ENCODE data around the gene ZDHHC14.

DNA sequence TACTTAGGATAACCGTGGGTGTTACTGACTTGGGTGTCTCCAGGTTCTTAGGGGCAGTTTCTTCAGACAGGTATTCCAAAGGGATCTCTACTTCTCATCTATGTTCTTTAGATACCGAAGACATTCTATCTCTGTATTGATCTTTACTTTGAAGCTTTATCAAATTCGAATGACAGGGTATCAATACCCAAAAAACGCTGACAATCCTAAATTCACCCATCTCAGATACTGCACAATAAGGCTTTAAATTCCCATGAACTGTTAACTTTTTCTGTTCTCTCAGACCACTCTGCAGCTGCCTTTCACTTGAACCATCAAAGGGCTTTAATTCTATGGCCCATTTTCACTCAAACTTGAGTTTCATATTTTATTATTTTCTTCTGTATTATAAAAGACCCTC lies 72.1 kb downstream of the ZDHHC14 start:
- TF ChIP-seq, protein P1, sequence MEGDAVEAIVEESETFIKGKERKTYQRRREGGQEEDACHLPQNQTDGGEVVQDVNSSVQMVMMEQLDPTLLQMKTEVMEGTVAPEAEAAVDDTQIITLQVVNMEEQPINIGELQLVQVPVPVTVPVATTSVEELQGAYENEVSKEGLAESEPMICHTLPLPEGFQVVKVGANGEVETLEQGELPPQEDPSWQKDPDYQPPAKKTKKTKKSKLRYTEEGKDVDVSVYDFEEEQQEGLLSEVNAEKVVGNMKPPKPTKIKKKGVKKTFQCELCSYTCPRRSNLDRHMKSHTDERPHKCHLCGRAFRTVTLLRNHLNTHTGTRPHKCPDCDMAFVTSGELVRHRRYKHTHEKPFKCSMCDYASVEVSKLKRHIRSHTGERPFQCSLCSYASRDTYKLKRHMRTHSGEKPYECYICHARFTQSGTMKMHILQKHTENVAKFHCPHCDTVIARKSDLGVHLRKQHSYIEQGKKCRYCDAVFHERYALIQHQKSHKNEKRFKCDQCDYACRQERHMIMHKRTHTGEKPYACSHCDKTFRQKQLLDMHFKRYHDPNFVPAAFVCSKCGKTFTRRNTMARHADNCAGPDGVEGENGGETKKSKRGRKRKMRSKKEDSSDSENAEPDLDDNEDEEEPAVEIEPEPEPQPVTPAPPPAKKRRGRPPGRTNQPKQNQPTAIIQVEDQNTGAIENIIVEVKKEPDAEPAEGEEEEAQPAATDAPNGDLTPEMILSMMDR (IDR thresholded peaks at IDR 0.05), result no peak
- TF ChIP-seq, protein P2, sequence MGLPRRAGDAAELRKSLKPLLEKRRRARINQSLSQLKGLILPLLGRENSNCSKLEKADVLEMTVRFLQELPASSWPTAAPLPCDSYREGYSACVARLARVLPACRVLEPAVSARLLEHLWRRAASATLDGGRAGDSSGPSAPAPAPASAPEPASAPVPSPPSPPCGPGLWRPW (IDR thresholded peaks at IDR 0.05), result no peak
- TF ChIP-seq, protein P3, sequence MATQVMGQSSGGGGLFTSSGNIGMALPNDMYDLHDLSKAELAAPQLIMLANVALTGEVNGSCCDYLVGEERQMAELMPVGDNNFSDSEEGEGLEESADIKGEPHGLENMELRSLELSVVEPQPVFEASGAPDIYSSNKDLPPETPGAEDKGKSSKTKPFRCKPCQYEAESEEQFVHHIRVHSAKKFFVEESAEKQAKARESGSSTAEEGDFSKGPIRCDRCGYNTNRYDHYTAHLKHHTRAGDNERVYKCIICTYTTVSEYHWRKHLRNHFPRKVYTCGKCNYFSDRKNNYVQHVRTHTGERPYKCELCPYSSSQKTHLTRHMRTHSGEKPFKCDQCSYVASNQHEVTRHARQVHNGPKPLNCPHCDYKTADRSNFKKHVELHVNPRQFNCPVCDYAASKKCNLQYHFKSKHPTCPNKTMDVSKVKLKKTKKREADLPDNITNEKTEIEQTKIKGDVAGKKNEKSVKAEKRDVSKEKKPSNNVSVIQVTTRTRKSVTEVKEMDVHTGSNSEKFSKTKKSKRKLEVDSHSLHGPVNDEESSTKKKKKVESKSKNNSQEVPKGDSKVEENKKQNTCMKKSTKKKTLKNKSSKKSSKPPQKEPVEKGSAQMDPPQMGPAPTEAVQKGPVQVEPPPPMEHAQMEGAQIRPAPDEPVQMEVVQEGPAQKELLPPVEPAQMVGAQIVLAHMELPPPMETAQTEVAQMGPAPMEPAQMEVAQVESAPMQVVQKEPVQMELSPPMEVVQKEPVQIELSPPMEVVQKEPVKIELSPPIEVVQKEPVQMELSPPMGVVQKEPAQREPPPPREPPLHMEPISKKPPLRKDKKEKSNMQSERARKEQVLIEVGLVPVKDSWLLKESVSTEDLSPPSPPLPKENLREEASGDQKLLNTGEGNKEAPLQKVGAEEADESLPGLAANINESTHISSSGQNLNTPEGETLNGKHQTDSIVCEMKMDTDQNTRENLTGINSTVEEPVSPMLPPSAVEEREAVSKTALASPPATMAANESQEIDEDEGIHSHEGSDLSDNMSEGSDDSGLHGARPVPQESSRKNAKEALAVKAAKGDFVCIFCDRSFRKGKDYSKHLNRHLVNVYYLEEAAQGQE (IDR thresholded peaks at IDR 0.05), result no peak
- TF ChIP-seq, protein P4, sequence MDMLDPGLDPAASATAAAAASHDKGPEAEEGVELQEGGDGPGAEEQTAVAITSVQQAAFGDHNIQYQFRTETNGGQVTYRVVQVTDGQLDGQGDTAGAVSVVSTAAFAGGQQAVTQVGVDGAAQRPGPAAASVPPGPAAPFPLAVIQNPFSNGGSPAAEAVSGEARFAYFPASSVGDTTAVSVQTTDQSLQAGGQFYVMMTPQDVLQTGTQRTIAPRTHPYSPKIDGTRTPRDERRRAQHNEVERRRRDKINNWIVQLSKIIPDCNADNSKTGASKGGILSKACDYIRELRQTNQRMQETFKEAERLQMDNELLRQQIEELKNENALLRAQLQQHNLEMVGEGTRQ (IDR thresholded peaks at IDR 0.05), result no peak

Data from A549 (cell line).